Measurements from ENCODE around the gene PACS2. TPM values are rescaled to one million over a fixed set of nuclear protein-coding genes. Genes with fewer than 3 reads are reported as not detected.

PACS2 gene
- total RNA-seq, 1 experiment from 2014 or later = 62.0 TPM

DNA sequence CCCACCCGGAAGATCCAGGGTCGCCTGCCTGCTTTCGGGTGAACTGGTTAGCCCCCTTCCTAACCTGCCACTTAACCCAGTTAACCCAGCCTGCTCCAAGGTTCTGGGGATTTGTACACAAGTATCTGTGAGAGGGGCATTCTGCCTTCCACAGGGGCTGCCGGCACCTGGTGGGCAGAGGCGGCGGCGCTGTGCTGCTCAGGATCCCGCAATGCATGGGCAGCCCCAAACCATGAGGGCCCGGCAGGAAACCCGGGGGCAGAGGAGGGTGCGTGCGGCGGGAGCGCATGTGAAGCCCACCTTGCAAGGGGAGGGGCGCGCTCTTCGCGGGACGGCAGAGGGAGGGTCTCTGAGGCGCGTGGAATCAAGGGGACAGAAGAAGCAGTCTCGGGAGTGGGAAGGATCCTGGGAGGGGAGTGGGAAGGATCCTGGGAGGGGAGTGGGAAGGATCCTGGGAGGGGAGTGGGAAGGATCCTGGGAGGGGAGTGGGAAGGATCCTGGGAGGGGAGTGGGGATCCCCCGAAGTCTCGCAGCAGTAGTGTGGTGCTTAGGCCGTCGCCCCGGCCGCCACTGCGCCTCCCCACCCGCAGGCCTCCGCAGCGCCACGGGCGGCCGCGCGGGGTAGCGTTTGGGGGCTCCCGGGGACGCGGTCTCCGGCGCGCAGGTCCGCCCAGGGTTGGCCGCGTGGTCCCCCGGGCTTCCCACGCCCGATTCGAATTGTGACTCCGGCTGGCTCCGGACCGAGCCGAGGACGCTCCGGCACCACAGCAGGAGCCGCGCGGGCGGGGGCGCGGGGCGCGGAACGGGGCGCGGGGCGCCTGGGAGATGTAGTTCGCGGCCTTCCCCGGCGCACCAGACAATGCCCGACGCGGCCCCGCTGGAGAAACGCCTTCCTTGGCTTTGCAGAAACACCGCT is 100.2 kb downstream of the PACS2 start:
- H3K27me3 ChIP-seq (ENCODE audit: low read length) = no peaks in the 10 kb centered on the region
- peak overlapping the region; percentile 72 for H2AFZ ChIP-seq (ENCODE audit: low read length)
- no peaks in the 10 kb centered on the region for H3K36me3 ChIP-seq (ENCODE audit: low read depth, low read length)
- intact Hi-C loops (cut with micrococcal nuclease) = no loop called here
- CTCF ChIA-PET = no interaction called here
- peak overlapping the region; percentile 82 for H3K4me2 ChIP-seq (ENCODE audit: low read length)
- peaks cover 5% of the 10 kb centered on the region; the same call in 1 of the 2 replicates for H3K79me2 ChIP-seq (ENCODE audit: low read length)
- POLR2A ChIA-PET (ENCODE audit: unreplicated experiment) = no interaction called here
- ATAC-seq (peak; percentile 46), DNase-seq (peak; percentile 31)
- BruUV-seq (replicated peaks) = no TSS peak
- H3K4me3 ChIP-seq (ENCODE audit: low read length) = peak overlapping the region; percentile 63
- H3K4me1 ChIP-seq (ENCODE audit: insufficient read depth, low read length) = peaks cover 16% of the 10 kb centered on the region
- no peaks in the 10 kb centered on the region for H3F3A ChIP-seq (ENCODE audit: low read length, unreplicated experiment)
- H4K20me1 ChIP-seq (ENCODE audit: low read length) = no peaks in the 10 kb centered on the region
- no peak overlapping the region for H3K27ac ChIP-seq (ENCODE audit: low read length)
- H3K9me3 ChIP-seq (ENCODE audit: low read length) = no peaks in the 10 kb centered on the region
- H3K9me2 ChIP-seq (replicated peaks; ENCODE audit: low read length) = no peaks in the 10 kb centered on the region
- TF ChIP-seq, protein P1, sequence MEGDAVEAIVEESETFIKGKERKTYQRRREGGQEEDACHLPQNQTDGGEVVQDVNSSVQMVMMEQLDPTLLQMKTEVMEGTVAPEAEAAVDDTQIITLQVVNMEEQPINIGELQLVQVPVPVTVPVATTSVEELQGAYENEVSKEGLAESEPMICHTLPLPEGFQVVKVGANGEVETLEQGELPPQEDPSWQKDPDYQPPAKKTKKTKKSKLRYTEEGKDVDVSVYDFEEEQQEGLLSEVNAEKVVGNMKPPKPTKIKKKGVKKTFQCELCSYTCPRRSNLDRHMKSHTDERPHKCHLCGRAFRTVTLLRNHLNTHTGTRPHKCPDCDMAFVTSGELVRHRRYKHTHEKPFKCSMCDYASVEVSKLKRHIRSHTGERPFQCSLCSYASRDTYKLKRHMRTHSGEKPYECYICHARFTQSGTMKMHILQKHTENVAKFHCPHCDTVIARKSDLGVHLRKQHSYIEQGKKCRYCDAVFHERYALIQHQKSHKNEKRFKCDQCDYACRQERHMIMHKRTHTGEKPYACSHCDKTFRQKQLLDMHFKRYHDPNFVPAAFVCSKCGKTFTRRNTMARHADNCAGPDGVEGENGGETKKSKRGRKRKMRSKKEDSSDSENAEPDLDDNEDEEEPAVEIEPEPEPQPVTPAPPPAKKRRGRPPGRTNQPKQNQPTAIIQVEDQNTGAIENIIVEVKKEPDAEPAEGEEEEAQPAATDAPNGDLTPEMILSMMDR (conservative IDR thresholded peaks at IDR 0.05; ENCODE audit: low read depth, low read length) = peak; percentile 46
- TF ChIP-seq EZH2 (IDR thresholded peaks at IDR 0.05; ENCODE audit: low read length, unreplicated experiment) = no peak
- TF ChIP-seq EZH2phosphoT487 (IDR thresholded peaks at IDR 0.05; ENCODE audit: borderline replicate concordance, low read length) = no peak
- peak overlapping the region; percentile 50 for H3K9ac ChIP-seq (ENCODE audit: low read length)

DNA sequence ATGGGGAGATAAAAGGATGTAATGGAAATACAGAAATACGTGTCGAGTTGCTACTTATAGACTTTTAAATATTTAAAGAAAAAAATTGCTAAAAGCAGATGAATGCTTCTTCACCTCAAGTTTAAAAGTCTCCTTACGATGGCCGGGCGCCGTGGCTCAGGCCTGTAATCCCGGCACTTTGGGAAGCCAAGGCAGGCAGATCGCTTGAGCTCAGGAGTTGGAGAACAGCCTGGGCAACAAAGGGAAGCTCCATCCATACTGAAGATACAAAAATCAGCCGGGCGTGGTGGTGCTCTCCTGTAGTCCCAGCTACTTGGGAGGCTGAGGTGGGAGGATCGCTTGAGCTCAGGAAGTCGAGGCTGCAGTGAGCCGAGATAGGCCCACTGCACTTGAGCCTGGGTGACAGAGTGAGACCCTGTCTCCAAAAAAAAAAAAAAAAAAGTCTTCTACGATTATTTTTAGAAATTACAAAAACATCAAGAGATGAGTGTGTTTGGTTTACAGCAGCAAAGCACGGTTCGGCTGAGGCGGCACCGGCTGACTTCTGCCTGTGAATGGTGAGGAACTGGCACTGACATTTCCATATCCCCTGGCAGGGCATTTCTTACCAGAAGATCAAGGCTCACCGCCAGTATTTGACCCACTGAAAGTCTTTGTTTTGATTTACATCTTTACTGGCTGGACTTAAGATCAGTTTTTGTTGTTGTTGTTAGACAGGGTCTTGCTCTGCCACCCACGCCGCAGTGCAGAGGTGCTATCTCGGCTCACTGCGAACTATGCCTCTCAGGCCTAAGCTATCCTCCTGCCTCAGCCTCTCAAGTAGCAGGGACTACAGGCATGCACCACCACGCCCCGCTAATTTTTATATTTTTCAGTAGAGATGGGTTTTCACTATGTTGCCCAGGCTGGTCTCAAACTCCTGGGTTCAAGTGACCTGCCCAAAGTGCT is 101.2 kb downstream of the PACS2 start:
- TF ChIP-seq, protein P1 (conservative IDR thresholded peaks at IDR 0.05; ENCODE audit: low read depth, low read length) = no peak
- TF ChIP-seq EZH2 (IDR thresholded peaks at IDR 0.05; ENCODE audit: low read length, unreplicated experiment) = no peak
- no peak for TF ChIP-seq EZH2phosphoT487 (IDR thresholded peaks at IDR 0.05; ENCODE audit: borderline replicate concordance, low read length)
- Histone ChIP-seq H3K4me1 (ENCODE audit: insufficient read depth, low read length) (peaks cover 13% of the 10 kb centered on the region), H3K9me2 (replicated peaks; ENCODE audit: low read length) (no peaks in the 10 kb centered on the region), H3K4me3 (ENCODE audit: low read length) (peak overlapping the region; percentile 63), H3K27me3 (ENCODE audit: low read length) (no peaks in the 10 kb centered on the region), H3K9me3 (ENCODE audit: low read length) (no peaks in the 10 kb centered on the region), H3K4me2 (ENCODE audit: low read length) (peak overlapping the region; percentile 82), H3F3A (ENCODE audit: low read length, unreplicated experiment) (no peaks in the 10 kb centered on the region), H3K27ac (ENCODE audit: low read length) (no peak overlapping the region), H3K79me2 (ENCODE audit: low read length) (peaks cover 11% of the 10 kb centered on the region), H2AFZ (ENCODE audit: low read length) (peak overlapping the region; percentile 72), H3K9ac (ENCODE audit: low read length) (no peak overlapping the region), H3K36me3 (ENCODE audit: low read depth, low read length) (no peaks in the 10 kb centered on the region), H4K20me1 (ENCODE audit: low read length) (no peaks in the 10 kb centered on the region)
- intact Hi-C loops (cut with micrococcal nuclease) = no loop called here
- POLR2A ChIA-PET (ENCODE audit: unreplicated experiment) = no interaction called here
- CTCF ChIA-PET = no interaction called here
- BruUV-seq (replicated peaks) = no TSS peak
- ATAC-seq = no peak
- DNase-seq = no peak
